Vagina (tissue), 2 donors: Measurements from ENCODE around the gene GPR65.

ENCODE experiments used
- POLR2A ChIP-seq, 2 donors: fragments of 450-650 bp; IDR thresholded peaks; one replicate each; pipeline ENCODE4 v1.6.1; 2017; ENCODE audit warnings: antibody characterized with exemption in 2 of 2, mild to moderate bottlenecking in 2 of 2, moderate library complexity in 2 of 2
- TF ChIP-seq, protein P1 (sequence below), 3 experiments: fragments of 450-650 bp in 2 of 3; fragments of 200-600 bp in 1 of 3; sonication (generic) in 1 of 3; IDR thresholded peaks; one replicate each; pipeline ENCODE4 v1.5.1; 2017 to 2019; ENCODE audit warnings: antibody characterized with exemption in 3 of 3, mild to moderate bottlenecking in 2 of 3, moderate library complexity in 2 of 3

DNA sequence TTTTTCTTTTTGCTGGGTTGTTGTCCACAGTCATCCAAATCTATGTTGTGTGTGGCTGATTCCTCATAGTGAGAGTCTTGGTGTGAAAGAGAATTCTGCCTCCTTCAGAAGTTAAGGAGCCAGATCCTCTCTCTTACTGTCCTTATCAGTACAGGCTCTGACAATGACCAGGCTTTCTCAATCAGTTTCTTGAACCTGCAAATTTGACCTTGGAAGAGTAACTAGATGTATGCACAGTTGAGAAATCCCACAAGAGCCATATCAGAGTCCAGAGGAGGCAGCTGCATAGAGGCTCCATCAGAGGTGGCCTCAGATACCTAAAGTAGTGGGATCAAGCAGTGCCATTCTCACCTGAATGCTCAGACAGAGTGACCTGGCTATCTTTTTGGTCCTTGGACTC, 6.5 kb upstream of the GPR65 start:
- TF ChIP-seq, protein P1, sequence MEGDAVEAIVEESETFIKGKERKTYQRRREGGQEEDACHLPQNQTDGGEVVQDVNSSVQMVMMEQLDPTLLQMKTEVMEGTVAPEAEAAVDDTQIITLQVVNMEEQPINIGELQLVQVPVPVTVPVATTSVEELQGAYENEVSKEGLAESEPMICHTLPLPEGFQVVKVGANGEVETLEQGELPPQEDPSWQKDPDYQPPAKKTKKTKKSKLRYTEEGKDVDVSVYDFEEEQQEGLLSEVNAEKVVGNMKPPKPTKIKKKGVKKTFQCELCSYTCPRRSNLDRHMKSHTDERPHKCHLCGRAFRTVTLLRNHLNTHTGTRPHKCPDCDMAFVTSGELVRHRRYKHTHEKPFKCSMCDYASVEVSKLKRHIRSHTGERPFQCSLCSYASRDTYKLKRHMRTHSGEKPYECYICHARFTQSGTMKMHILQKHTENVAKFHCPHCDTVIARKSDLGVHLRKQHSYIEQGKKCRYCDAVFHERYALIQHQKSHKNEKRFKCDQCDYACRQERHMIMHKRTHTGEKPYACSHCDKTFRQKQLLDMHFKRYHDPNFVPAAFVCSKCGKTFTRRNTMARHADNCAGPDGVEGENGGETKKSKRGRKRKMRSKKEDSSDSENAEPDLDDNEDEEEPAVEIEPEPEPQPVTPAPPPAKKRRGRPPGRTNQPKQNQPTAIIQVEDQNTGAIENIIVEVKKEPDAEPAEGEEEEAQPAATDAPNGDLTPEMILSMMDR (IDR thresholded peaks at IDR 0.05) = no peak
- no peak for TF ChIP-seq POLR2A (IDR thresholded peaks at IDR 0.05)
